ENCODE results near the gene CUX1.
"Not testable (repeated sequence)": the region's sequence is repeated elsewhere in the genome, so short reads cannot be mapped to it uniquely, and the experiment has no call there.

Gene CUX1

DNA sequence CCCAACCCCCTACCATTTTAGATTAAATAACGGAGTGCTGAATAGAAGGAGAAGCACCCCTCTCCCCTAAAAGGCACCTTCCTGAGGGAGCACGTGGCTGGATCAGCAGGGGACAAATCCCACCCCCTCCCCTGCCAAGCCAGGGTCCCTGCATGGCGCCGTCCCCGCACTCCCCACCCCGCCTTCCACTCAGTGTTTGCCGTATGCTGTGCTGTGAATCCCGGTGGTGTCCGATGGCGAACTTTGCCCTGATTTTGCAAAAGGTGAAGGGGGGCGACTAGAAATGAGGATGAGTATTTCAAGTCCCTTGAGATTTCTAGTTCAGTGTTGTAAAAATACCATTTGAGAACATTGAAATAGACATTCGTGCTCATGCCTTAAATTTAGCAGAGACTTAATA is 385.8 kb downstream of the CUX1 start:
- no peak for DNase-seq (ENCODE audit: low read depth in 2 of 2, low spot score in 1 of 2)

DNA sequence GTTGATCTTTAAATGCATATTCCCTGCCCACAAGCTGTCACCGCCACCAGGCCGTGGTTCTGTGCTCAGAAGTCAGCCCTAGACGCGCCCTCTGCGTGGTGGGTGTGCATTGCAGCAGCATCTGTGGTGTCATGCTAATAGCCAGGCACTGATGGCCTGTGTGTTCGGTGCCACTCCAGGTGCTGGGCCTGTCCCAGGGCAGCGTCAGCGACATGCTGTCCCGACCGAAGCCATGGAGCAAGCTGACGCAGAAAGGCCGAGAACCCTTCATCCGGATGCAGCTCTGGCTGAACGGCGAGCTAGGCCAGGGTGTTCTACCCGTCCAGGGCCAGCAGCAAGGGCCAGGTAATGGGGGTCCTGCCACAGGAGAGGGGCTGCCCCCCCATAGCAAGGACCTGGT is 386.8 kb downstream of the CUX1 start:
- DNase-seq (ENCODE audit: low read depth in 2 of 2, low spot score in 1 of 2), result no peak

DNA sequence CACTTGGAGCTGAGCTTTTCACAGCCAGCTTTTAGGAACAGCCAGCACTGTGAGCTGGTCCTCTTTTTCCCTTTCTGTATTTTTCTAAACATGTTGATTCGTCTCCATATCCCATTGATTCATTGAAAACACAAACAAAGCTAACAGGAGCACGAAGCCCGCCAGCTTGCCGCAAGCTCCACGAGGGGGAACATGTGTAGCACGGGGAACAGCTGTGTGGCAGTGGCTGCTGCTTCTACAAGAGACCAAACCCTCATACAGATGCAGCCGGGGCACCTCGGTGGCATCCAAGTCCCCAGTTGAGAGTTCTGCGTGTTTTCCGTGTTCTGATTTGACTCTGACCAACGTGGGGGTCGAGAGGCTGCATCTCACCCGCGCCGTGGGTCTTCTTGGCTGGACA is 388.5 kb downstream of the CUX1 start:
- no peak for DNase-seq (ENCODE audit: low read depth in 2 of 2, low spot score in 1 of 2)

DNA sequence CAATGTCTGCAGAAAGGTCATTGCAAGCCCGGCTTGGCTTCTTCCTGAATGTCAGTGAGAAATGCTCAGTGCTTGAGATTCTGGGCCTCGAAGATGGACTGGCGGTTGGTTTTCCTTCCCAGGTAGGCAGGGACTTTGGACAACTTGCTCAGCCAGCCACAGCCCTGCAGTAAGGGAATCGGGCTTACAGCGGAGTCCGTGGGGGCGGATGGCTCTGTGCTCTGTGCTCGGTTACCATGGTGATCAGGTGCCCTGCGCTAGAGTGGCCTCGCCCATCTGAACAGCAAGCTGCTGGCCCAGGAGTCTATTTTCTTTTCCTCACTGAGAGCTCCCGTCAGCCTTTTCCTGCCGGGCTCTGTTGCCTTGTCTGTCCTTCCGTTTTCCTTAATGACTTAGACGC is 391.4 kb downstream of the CUX1 start:
- DNase-seq (ENCODE audit: low read depth in 2 of 2, low spot score in 1 of 2), result no peak

DNA sequence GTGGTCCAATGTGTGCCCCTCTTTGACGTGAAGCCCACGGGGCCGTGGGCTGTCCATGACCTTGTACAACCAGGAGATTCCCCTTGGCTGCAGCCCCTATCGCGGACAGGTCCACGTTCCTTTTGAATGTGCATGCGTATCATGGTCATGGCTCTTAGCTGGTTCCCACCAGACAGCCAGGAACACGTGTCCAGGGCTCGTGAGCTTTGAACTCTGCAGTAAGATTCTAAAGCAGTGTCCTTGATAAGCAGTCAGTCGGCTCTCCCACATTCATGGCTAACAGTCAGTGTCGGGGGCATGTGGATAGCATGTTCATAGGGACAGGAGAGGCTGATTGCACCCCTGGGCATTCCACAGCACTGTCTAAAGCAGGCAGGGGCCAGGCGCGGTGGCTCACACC is 393.4 kb downstream of the CUX1 start:
- DNase-seq (ENCODE audit: low read depth in 2 of 2, low spot score in 1 of 2), result no peak

DNA sequence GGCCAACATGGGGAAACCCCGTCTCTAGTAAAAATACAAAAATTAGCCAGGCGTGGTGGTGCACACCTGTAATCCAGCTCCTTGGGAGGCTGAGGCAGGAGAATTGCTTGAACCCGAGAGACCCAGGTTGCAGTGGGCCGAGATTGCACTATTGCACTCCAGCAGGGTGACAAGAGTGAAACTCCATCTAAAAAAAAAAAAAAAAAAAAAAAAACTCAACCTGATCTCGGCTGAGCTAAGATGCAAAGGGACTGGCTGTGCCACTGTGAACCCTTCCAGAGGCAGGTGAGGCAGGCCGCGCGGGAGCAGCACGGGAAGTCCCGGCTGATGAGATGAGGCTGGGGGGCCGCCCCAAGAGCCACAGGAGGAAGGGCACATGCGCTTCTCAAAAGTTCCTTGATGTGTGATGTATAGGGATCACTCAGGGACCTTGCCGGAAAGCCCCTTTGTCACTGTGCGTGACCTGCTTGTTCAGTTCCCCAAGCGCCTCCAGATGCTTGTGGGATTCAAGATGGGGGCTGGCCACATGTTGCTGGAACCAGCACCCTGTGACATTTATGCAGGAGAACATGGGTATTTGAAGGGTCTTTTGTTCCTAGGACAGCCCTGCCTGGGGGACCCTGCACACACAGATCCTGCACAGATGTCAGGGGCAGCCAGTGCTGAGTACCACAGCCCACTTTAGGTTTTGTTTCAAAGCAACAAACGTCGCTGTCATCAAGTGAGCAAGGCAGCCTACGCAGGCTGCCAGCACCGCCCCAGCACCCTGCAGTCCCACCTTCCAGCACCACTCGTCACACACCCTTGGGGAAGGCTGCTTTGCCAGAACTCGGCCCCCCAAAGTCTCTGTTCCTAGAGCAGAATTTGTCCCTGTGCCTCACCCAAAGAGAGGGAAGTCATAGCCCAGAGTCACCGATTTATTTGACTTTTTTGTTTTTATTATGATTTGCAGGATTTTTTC is 394.4 kb downstream of the CUX1 start:
- no peak for DNase-seq (ENCODE audit: low read depth in 2 of 2, low spot score in 1 of 2)

DNA sequence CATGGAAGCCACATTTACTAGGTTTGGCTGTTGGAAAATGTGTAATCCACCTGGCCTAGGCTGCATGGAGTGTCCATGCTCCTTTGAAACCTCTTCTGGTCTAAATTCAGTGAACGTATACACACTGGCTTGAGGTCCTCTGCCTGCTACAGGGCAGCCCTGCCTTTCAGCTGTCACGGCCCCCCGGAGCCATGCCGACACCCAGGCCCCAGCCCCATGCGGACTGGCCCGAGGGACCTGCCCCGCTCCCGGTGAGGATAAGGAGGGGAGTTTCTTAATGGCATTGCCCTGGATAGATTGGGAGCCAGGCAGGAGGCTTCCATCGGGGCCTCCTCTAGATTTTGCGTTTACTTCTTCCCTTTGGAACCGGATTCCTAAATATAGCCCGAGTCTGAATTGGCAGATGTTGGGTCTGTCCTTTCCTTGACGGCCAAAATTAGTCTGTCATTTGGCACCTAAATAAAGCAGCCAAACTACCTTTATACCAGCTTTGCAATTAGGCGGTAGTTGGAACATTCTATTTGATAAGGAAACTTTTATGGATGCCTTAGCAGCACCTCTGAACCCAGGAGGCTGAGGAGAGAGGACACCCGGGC is 397.1 kb downstream of the CUX1 start:
- DNase-seq (ENCODE audit: low read depth in 2 of 2, low spot score in 1 of 2), result no peak

DNA sequence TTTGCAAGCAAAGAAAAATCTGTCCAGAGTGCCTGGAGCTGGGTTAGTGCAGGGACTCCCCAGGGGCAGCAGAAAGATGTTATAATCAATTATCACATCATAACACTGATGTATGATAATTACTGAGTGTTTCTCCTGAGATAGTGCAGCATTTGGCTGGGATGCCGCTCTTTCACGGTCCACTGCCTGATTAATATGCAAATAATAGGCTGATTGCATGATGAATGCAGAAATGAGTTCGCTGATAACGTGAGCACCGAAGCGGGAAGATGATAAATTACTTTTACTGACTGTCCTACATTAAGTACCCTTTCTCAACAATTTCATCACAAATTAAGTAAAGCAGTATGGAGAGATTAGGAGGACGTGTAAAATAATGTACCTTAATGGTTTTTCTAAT is 397.8 kb downstream of the CUX1 start:
- no peak for DNase-seq (ENCODE audit: low read depth in 2 of 2, low spot score in 1 of 2)

DNA sequence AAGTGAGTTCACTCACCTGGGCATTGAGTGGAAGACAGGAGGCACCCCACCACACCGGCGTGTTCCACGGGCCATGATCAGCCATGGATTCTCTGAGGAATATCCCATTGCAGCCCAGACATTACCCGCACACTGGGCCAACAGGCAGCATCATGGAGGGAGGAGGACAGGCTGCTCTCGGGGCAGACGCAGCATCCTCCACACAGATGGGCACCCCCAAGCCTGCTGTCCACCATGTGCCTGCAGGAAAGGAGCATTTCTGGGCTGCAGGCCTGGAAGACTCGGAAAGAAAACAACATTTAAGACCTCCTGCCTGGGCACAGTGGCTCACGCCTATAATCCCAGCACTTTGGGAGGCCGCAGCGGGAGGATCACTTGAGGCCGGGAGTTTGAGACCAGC is 398.3 kb downstream of the CUX1 start:
- DNase-seq (ENCODE audit: low read depth in 2 of 2, low spot score in 1 of 2), result no peak

DNA sequence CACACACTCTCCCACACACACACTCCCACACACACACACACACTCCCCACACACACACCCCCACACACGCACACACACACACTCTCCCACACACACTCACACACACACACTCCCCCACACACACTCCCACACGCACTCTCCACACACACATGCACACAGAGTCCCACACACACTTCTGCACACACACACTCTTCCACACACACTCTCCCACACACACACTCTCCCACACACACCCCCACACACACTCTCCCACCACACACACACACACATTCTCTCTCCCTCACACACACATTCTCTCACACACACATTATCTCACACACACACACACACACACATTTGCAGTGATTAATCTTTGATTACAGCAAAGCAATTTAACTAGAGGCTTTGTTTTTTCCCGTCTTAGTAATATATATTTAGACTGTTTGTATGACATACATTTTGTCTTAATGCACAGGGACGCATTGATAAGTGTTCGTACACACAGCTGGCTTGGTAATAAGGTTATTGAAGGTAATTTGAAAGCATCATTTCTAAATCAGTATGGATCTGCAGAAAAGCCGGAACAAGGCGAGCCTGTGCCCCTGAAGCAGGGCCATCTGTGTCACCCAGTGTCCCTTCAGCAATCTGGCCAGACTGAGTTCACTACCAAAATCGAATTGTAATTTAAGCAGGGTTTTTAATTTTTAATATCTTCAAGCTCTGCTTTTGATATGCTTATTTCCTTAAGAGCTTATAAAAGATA is 399.3 kb downstream of the CUX1 start:
- no peak for DNase-seq (ENCODE audit: low read depth in 2 of 2, low spot score in 1 of 2)

DNA sequence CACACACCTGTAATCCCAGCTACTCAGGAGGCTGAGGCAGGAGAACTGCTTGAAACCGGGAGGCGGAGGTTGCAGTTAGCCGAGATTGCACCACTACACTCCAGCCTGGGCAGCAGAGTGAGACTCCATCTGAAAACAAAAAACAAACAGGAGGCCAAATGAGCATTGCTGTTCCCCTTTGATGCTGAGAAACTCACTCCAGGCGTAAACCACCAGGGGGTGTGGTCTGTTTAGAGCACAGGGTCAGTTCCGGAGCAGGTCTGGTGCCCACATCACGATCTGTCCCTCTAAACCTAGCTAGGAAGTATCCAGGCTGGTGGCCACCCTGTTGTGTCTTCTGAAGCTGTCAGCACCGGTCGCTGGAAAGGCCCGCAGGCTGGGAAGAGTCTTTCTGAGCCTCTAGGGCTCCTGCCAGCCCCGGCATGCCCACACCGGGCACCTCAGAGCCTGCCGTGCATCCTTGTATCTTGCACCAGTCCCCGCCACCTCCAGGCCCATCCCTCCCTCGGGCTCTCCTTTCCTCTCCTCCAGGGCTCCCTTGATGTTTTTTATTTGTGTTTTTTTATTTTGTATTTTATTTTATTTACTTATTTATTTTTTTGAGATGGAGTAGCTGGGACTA is 402.9 kb downstream of the CUX1 start:
- DNase-seq (ENCODE audit: low read depth in 2 of 2, low spot score in 1 of 2), result no peak

DNA sequence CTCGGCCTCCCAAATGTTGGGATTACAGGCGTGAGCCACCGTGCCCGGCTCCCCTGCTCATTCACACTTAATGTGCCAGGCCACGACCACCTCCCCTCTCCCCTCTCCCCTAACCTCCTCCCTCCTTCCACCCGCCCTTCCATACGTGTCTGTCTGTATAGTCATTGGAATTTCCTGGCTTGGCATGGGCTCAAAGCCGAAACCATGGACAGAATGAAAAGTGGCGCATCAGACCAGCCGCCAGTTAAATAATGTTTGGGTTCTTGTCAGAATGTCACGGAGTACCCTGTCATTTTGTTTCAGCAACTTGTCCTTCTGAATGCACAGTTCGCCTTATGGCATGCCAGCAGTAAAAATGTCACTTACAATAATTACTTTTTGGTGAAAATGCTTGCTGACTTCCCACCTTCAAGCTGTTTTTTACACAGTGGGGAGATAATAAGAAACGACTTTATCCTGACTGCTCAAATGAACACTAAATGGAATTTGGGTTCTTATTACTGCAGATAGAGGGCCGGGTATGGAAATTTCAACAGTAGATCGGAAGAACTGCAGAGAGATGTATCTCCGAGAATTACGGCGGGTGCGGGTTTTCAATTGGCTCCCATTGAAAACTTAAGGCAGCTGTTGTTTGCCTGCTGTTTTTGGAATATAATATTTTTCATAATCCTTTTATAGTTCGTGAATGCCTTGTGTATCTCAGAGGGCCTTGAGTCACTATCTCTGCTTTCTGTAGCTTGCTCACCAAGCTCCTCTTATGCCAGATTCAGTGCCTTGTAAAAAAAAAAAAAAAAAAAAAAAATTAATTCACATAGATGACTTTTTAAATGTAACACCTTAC is 403.8 kb downstream of the CUX1 start:
- no peak for DNase-seq (ENCODE audit: low read depth in 2 of 2, low spot score in 1 of 2)

DNA sequence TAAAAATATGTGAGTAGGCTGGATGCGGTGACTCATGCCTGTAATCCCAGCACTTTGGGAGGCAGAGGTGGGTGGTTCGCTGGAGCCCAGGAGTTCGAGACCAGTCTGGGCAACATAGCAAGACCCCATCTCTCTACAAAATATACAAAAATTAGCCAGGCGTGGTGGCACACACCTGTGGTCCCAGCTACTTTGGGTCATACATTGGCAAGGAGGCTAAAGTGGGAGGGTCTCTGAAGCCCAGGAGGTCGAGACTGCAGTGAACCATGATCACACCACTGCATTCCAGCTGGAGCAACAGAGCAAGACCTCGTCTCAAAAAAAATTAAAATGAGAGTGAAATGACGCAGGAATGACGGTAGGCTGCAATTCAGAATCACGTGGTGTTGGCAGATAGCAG is 404.5 kb downstream of the CUX1 start:
- no peak for DNase-seq (ENCODE audit: low read depth in 2 of 2, low spot score in 1 of 2)

DNA sequence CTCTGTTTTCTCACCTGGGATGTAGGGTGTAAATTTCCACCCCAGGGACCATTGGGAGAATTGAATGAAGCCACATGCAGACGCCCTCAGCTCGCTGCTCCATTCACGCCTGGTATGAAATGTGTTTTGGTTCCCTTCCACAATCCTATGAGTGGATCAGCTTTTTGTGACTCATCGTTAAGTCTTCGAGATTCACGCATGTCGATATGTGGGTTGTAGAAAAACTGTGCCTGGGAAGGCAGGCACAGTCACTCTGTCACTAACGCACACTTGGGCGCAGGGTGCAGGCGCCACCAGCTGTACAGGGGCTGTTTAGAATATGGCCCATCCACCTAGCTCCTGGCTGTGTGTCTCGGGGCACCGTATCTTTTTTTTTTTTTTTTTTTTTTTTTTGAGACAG is 405.0 kb downstream of the CUX1 start:
- DNase-seq (ENCODE audit: low read depth in 2 of 2, low spot score in 1 of 2), result no peak

DNA sequence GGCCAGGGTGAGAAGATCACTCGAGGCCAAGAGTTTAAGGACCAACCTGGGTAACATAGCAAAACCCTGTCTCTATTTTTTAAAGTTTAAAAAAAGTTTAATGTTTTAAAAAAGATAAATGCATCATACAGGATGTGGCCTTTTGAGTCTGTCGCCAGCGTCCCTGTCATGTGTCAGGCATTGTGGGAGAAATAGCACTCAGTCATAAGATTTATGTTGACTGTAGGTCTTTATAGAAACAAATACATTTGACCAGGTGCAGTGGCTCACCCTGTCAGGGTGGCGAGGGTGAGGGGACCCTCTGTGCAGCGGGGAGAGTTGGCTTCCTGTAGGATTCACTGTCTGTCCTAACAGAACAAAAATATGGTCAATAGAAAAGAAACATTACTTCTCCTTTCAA is 405.8 kb downstream of the CUX1 start:
- DNase-seq (ENCODE audit: low read depth in 2 of 2, low spot score in 1 of 2), result no peak

DNA sequence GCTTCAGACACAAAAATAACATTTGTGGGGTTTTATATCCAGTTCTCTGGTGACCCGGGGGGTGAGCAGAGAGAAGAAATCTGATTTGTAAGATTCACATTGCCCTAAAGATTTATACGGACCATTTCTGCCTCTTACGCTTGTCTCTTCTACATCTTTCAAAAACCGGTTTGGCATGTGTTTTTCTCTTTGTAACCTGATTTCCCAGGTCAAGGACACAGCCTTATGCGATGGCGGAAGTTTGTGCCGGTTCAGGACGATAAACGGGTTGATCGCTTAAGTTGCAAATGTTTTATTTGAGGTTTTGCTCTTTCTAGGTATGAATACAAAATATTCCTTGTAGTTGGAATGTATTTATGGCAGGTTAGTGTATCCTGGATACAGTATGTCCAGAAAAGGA is 407.6 kb downstream of the CUX1 start:
- DNase-seq (ENCODE audit: low read depth in 2 of 2, low spot score in 1 of 2), result no peak

DNA sequence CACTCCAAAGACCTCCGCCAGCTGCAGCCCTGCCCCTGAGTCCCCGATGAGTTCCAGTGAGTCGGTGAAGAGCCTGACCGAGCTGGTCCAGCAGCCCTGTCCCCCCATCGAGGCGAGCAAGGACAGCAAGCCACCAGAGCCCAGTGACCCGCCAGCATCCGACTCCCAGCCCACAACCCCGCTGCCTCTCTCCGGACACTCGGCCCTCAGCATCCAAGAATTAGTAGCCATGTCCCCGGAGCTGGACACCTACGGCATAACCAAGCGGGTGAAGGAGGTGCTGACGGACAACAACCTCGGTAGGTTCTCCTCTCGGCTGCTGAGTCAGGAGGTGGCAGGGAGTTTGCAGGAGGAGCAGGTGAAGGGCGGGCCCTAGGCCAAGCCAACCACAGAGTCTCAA is 409.9 kb downstream of the CUX1 start:
- DNase-seq (ENCODE audit: low read depth in 2 of 2, low spot score in 1 of 2), result no peak

DNA sequence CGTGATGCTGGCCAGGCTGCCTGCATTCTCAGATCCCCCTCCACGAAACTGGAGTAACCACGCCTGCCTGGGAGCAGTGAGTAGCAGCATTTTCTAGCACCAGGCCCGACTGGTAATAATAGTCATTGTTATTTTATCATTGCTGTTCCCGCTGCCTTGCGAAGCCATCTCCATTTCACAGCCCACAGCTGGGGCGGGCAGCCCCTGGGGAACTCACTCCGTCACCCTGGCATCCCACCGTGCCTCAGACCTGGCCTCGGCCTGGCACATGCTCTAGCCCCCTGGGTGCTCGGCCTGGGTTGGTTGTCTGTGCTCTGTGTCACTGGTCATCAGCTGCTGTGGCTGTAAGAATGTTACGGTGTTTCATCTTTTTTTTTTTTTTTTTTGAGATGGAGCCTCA is 411.5 kb downstream of the CUX1 start:
- DNase-seq (ENCODE audit: low read depth in 2 of 2, low spot score in 1 of 2), result no peak

DNA sequence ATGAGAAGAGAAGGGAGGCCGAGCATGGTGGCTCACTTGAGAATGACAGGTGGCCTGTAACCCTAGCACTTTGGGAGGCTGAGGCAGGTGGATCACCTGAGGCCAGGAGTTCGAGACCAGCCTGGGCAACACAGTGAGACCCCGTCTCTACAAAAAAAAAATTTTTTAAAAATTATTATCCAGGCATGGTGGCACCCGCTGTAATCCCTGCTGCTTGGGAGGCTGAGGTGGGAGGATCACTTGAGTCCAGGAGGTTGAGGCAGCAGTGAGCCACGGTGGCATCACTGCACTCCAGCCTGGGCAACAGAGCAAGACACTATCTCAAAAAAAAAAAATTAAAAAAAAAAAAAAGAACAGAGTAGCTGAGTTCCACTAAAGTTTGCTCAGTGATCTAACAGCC is 412.7 kb downstream of the CUX1 start:
- not testable (repeated sequence) for DNase-seq (ENCODE audit: low read depth in 2 of 2, low spot score in 1 of 2)

DNA sequence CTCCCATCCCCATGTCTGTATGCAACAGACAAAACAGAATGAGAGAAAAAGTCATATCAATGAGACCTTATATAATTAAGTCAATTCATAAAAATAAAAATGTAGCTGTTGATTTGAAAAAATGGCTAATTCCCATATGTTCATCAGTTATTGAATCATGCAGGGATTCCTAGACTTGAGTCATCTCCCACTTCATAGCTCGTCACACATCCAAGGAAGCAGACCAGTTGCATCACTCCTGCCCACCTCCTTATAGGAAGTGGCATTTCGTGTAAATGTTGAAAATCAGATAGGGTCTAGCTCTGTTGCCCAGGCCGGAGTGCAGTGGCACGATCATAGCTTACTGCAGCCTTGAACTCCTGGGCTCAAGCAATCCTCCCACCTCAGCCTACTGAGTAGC is 413.2 kb downstream of the CUX1 start:
- DNase-seq (ENCODE audit: low read depth in 2 of 2, low spot score in 1 of 2), result no peak

Measured in stimulated activated CD8-positive, alpha-beta memory T cell treated with anti-CD3 and anti-CD28 coated beads, Interleukin-4, amount 100 ng/mL, for 1 hour (primary cell).